RPMI7951 (cell line): ENCODE data around the gene EFCAB8. TPM values are rescaled to one million over a fixed set of nuclear protein-coding genes. Genes with fewer than 3 reads are reported as not detected.
"Not testable (repeated sequence)": the region's sequence is repeated elsewhere in the genome, so short reads cannot be mapped to it uniquely, and the experiment has no call there.

Source experiments
- DNase-seq: peaks from one replicate; pipeline ENCODE4 v3.0.0-alpha.2; 2012; ENCODE audit warnings: low read depth
- total RNA-seq: library from RNA; depleted of rRNA; stranded (reverse); fragments of >200 nt; shearing (Covaris generic); gene quantifications from 2 replicates; pipeline ENCODE4 v1.2.3, GENCODE V29; 2014

The EFCAB8 gene
- total RNA-seq, 1 experiment from 2014 or later, result 1.1 TPM

DNA sequence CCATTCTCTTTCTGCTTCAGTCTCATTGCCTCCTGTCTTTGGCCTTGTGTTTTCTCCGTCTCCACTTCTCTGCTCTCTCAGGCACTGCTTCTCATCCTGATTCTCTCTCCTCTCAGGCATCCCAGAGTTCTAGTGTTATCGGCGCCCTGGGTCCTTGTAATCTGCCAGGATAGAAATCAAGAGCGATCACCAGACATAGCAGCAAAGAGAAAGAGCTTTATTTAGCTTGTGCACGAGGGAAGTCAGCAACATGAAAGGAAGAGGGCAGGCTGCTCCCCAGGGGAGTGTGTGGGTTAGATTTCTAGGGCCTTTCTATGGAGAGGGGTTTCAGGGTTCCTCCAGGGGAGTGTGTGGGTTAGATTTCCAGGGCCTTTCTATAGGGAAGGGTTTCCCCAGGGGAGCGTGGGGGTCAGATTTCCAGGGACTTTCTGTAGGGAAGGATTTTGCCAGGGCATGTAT is 113.0 kb downstream of the EFCAB8 start:
- no peak for DNase-seq

DNA sequence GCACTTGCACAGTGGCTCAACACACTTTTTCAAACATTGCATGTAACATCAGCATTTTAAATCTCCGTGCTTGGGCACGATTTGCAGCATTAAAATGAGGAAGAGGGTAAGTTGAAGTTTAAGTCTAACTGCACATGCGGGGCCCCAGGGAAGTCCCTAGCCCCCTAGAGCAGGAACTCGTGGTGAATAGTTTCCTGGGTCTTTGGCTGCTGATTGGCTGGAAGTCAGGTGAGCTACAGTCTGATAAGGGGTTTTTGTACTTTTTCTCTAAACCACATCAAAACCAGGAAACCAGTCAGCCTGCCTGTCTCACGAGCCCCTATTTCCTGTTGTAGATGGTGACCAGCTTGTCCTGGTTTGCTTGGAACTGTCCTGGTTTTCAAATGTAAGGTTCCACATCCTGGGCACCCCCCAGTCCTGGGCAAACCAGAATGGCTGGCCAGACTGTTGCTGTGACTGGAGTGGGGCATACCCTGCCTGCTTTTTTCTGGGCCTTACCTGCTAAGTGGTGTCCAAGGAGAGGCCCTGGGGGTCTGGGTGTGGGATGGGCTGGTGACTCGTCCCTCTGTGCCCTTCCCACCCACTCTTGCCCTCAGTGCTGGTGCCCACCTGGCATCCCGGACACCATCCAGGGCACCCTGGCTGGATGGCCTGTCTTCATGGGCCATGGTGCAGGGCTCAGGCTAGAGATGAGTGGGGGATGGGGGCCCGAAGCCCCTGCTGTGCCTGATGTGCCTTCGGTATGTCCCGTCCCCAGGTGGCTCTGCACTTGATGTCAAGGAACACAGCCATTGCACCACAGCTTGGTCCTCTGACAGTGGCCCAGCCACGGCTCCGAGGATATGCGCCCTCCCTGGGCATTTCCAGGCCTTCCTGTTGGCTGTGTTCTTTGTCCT is 113.7 kb downstream of the EFCAB8 start:
- DNase-seq, result peak; percentile 13

DNA sequence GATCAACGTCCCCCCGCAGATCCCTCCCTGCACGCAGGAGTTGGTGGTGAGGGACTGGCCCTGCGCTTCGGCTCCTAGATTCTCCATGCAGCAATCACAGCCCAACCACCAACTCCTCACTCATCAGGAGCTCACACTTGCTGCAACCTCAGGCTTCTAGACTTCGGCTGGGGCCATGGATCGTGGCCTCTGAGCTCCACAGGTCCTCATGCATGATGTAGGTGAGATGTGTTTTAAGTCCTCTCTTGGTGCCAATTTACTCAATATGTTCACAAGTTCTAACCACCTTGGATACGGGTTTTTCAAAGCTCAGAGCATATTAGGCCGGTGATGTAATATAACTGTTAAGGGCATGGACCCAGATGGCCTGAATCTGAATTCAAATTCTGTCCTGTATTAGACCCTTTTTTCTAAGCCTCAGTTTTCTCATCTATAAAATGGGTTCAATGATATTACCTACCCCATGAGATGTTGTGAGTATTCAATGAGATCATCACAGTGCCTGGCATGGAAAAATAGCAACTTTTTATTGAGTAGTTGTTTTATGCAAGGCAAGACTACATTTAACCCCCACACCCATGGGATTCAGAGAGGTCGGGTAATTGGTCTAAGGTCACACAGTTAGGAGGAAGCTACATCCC is 114.5 kb downstream of the EFCAB8 start:
- DNase-seq, result no peak

DNA sequence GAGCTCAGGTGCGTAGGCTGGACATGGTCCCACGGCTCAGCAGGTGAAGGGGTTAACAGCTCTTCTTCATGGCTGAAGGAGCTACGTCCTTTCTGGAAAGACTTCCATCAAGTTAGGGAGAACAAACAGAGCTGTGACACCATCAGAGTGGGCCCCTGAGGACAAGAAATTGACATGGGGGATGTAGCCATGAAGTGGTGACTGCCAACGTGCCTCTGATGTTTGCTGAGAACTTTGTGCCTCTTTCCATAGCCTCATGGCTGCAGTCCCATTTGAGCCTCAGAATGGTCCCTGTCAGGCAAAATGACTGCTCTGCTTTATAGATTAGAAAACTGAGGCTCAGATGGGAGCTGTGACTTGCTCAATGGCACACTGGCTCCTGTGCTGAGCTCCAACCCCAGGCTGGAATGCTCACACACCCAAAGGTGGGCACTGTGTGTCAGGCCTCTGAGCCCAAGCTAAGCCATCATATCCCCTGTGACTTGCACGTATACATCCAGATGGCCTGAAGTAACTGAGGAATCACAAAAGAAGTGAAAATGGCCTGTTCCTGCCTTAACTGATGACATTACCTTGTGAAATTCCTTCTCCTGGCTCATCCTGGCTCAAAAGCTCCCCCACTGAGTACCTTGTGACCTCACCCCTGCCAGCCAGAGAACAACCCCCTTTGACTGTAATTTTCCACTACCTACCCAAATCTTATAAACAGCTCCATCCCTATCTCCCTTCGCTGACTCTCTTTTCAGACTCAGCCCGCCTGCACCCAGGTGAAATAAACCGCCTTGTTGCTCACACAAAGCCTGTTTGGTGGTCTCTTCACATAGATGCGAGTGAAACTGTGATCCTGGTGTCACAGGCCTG is 115.7 kb downstream of the EFCAB8 start:
- not testable (repeated sequence) for DNase-seq

DNA sequence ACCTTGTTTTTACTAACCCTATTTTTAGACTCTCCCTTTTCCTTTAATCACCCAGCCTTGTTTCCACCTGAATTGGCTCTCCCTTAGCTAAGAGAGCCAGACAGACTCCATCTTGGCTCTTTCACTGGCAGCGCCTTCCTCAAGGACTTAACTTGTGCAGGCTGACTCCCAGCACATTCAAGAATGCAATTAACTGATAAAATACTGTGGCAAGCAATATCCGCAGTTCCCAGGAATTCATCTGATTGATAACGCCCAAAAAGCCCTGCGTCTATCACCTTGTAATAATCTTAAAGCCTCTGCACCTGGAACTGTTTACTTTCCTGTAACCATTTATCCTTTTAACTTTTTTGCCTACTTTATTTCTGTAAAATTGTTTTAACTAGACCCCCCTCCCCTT is 116.4 kb downstream of the EFCAB8 start:
- not testable (repeated sequence) for DNase-seq

DNA sequence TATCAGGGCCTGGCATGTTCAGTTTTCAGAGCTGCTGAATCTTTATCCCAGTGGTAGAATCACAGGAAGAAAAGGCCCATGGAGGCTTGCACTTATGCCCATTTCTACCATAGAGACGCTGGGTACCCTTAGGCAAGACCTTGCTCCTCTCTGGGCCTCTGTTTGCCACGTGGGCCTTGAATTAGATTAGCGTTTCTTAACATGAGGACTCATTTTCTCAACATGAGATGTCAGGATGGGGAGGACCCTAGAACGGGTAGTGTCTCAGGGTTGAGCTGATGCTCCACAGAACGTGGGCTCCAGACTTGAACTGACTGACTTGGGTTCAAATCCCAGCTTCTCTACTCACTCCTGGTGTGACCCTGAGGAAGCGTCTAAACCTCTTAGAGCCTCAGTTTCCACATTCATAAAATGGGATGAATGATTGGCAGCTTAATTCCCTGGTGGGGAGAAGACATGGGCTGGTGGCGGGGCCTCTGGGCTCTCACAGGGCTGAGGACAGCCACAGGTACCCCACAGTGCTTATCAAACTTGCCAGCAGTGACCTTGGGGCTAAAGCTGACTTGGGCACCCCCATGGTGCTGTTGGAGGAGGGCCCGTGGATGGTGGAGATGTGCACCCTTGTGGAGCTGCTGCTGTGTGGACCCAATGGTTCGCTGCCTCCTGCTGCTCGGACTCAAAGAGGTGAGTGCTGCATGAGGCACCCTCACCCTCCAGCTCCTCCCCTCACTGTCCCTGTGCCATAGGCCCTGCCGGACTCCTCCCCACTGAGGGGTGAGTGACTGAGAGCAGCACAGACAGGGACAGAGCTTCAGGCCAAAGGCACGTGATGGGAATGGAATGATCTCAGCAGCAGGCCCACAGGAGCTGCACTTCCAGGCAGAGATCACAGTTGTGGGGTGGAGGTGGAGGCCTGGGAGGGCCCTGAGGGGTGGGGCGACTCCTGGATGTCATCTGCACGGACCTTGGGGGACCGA is 117.3 kb downstream of the EFCAB8 start:
- DNase-seq, result no peak

DNA sequence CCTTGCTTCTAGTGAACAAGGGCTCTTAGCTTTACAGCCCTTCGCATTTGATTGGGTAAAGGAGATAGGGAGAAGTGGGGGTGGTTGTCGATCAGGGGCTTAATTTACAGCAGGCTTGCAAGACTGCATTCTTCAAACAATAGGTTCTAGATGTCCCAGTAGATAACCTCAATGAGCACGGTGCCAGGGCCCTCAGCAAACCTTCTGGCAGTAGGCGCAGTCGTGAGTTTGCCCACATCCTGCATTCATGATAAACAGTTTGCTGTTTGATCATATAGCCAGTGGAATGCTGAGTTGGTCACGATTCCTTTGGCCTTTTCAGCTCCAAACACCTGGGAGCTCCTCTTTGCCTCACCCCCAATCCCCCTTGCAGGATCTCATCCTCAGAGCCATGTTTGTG is 118.0 kb downstream of the EFCAB8 start:
- DNase-seq, result no peak

DNA sequence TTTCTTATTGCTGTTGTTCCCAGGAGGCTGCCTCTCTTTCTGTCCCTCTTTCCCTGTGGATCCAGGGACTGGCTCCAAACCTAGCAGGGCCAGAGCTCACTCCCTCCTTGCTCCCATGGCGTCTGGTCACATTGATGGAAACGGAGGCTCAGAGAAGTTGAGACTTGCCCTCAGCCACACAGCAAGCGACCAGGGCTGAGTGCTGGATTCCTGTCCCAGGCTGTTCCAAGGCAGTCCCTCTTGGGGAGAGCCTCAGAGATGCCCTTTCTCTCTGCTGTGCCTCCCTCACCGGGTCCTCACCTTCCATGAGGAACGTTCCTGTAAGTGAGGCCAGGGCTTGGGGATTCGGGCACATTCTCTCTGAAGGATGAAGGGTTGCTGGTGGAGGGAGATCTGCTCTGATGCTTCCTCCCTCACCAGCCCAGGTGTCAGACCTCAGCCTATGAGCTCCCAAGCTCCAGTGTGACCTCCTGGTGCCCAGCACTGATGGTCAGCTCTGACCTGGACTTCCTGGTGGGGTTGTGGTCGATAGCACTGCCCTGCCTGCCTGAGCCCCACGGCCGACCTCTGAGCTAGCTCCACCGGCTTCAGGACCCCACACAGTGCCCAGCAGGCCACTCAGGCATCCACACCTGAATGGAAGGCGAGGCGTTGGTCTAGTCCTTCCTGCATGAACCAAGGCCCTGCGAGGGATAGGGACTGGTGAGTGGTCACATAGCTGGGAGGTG is 118.7 kb downstream of the EFCAB8 start:
- no peak for DNase-seq

DNA sequence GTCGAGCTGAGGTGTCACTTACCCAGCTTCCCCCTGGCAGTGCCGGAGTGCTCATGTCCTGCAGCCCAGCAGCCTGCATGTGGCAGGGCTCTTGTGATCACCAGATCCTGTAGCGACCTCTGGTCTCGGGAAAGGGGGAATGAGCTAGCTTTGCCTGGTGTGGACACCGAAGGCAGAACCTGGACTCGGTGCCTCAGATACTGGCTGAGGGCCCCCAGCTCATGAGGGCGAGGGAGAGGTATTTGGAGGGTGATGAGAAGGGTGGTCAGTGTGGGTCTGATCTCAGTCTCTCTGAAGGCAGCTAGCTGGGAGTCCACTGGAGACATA is 119.2 kb downstream of the EFCAB8 start:
- no peak for DNase-seq

DNA sequence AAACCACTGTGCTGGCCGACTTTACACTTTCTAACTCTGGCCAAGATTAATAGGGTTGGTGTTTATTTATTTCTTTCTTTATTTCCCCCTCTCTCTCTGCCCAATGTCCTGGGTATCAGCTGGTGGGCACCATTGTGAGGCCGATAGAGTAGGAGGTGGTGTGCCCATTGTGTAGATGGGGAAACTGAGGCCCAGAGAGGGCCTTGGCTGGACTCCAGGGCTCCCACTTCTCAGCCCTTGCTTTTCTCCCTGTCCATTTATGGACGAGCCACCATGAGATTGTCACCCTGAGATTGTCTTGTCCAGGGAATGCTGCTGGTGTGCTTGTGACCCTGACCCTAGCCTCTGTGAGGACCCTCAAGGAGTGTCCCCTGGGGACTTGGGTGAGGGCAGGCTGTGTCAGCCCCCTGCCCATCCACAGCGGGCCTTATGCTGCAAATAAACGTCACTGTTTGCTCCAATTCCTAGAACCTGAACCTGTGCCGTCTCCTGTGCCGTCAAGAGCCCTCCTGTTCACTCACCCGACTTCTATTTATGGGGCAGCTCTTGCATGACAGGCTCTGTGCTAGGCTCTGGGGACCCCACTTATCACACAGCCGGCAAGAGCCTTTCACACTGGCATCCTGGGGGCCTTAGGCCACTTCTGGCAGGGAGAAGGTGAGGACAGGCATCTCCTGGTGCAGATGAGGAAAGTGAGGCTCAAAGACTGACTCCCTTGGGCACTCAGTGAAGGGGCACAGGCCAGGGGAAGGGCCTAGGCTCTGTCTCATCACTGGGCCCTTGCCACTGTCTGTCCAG is 120.7 kb downstream of the EFCAB8 start:
- DNase-seq, result no peak

DNA sequence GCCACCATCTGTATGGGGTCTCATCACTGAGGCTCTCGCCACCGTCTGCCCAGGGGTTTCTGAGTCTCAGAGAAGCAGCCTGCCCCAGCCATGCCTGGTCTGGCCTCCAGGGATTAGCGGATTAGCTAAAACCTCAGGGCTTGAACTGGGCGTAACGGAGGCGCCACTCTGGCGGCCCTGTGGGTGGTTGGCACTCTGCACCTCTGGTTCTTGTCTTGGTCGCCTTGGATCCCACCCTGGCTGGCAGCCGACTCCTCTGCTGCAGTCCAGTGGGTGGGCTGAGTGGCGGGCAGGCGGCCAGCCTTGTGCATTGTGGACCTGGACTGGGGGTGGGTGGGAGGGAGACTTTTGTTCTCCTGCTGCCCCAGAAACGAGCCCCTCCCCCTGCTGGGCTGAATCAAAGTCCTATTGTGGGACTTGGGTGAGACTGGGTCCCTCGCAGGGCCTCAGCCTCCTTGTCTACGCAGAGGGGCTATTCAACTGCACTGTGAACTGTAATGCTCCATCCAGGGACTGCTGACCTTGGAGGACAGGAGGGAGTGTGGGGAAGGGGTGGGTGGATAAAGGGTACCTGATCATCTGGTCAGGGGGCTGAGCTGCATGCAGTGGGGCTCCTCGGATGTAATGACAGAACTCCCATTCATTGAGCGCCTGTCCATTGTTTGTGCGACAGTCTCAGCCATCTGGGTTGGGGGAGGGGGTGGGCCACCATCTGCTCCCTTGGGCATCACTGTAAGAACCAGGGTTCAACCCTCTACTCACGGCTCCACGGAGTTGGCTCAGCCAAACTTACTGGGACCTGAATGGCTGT is 121.6 kb downstream of the EFCAB8 start:
- DNase-seq, result no peak

DNA sequence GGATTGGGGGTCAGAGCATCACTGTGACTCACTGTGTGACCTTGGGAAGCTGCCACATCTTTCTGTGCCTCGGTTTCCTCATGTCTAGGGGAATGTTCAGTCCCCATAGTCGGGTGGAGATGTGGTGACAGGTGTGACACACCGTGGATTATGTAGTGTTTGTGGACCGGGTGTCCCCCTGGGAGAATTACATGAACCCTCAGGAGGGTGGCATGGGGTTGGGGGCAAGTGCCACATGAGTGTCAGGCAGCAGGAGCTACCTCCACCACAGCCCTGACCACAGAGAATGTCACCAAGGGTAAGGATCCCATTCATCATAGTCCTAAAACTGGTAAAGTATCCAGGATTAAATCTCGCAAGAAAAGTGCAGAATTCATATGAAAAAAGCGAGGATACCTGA is 122.3 kb downstream of the EFCAB8 start:
- no peak for DNase-seq

DNA sequence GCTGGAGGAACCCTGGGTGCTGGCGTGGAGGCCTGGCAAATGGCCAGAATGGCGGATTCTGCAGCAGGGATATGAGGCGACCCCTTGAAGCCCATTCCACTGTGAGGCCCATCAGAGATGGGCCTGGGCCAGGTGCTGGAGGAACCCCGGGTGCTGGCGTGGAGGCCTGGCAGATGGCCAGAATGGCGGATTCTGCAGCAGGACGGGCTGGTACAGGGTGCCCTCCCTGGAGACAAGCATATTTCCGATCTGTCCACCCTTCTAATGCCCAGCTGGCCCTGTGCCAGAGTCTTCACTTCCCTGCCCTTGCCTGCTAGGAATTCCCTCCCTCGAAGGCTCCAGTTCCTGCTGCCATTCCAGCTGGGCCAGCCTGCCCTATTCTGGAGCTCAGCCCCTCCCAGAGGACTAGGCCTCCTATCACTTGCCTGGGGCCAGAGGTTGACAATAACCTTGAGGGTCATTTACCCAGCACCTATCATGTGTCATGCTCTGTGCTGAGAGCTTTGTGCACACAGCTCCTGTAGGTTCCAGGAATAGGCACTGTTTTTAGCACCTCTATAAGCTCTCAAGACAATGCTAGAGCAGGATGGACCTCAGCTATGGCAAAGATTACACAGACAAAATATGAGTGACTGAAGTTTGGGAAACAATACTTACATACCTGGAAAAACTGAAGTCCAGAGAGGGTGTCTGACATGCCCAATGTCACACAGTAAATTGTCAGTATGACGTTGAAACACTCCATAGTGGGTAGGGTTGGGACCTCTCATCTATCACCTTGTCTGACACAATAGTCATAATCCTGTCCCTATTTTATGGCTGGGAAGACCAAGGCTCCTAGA is 124.1 kb downstream of the EFCAB8 start:
- DNase-seq, result no peak

DNA sequence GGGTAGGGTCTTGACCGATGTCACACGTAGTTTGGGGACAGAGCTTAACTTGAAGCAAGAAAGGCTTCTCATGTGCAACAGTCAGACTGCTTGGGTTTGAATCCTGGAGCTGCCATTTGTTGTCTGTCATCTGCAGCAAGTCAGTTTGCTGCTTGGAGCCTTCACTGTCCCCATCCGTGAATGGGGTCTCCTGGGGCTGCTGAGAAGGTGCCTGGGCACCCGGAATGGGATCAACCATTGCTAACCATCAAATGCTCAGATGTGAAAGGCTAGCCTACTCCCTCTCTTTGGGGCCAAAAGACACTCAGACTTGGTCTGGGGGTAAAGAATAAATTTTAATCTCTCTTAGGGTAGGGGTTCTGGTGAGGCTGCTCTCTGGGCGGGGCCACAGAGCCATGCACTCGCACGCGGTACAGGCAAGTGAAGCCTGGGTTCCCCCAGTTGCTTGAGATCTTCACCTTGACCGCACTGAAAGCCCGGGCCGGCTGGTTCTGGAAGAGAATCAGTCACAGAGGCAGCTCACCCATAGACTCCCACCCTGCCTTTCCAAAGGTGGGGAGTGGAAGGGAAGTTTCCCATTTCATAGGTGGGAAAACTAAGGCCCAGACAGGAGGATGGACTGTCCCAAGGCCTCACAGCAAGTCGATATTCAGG is 124.9 kb downstream of the EFCAB8 start:
- DNase-seq, result no peak

DNA sequence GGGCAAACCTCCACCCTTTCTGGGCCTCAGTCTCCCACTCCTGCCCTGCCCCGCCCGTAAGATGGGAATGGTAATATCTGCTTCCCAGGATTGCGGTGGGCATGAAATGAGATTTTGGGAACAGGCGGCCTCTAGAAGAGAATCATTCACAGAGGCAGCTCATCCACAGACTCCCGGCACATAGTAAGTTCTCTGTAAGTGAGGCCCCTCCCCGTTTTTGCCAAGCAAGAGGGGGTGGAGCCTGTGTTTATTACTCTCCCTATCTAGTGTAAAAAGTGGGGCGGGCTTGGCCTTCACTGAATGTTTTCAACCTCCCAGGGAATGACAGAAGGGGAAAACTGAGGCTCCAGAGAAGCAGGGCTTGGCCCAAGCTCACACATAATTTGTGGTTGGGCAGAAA is 125.5 kb downstream of the EFCAB8 start:
- no peak for DNase-seq

DNA sequence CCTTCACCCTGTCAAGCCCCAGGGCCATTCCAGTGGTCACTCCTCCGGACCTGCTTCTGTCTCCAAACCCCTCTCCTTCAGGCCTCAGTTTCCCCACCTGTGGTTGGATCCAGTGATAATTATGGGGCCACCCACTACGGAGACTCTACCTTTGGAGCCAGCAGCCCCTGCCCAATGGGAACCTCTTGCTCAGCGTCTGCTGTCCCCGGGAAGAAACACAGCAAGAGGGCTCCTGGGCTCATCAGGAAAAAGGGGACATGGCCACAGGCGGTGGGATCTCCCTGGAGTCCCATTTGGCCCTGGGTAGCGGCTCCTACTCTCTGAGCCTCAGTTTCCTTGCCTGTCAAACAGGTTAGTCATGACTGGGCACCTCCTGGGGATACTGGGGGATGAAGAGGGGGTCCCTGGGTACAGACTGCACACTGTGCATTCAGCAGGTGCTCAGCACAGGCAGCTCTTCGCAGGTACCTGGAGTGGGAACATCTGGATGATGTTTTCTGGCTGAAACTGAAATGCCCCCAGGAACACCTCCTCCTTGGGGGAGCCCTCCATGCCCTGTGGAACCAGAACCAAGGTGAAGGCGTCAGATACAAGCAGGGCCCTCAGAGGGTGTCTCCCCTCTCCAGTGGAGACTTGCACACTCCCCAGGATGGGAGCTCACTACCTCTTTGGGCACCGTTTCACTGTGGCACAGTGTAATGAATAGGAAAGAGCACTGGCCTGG is 126.1 kb downstream of the EFCAB8 start:
- no peak for DNase-seq

DNA sequence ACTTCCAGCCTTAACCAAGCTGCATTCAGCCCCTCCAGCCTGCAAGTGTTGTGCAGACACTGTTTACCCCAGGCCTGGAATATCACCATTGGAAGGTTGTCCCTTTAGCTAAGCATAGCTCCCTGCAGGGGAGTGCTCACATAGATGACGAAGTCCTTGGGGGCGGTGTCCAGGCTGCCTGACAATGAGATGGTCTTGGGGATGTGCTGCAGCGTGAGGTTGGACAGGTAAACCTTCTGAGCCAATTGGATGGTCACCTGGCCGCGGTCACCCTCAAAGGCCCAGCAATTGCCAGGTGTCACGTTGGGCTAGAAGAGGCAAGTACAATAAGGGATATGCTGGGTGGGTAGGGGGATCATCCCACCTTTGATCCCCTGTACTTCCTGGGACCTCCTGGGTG is 126.9 kb downstream of the EFCAB8 start:
- no peak for DNase-seq
